Stimulated activated CD4-positive, alpha-beta T cell treated with anti-CD3 and anti-CD28 coated beads, TNF-alpha, amount 100 ng/mL, for 48 hours (primary cell): Measurements from ENCODE around the gene PEX5L.

Experiments
- DNase-seq, 3 donors: peaks; one replicate each; pipeline ENCODE4 v3.0.0-alpha.2; 2020; ENCODE audit warnings: low read depth in 3 of 3

Gene PEX5L

DNA sequence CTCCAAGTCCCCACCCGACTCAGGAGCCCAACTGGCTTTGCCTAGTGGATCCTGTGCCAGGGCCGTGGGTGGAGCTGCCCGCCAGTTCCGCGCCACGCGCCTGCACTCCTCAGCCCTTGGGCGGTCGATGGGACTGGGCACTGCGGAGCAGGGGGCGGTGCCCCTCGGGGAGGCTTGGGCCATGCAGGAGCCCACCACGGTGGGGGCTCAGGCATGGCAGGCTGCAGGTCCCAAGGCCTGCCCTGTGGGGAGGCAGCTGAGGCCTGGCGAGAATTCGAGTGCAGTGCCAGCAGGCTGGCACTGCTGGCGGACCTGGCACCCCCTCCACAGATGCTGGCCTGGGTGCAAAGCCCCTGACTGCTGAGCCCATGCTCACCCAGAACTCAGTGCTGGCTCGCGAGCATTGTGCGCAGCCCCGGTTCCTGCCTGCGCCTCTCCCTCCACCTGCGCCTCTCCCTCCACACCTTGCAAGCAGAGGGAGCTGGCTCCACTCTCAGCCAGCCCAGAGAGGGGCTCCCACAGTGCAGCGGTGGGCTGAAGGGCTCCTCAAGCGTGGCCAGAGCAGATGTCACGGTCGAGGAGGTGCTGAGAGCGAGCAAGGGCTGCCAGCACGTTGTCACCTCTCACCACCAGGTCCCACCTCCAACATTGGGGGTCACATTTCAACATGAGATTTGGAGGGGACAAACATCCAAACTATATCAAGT, 261.2 kb downstream of the PEX5L start:
- no peak for DNase-seq

GRCh38 chr3:179772297-179772696, 264.4 kb downstream of the PEX5L start:
- no peak for DNase-seq

- DNase-seq: no peak
Observed at GRCh38 chr3:179771797-179772196, 264.9 kb downstream of the PEX5L start.

DNA sequence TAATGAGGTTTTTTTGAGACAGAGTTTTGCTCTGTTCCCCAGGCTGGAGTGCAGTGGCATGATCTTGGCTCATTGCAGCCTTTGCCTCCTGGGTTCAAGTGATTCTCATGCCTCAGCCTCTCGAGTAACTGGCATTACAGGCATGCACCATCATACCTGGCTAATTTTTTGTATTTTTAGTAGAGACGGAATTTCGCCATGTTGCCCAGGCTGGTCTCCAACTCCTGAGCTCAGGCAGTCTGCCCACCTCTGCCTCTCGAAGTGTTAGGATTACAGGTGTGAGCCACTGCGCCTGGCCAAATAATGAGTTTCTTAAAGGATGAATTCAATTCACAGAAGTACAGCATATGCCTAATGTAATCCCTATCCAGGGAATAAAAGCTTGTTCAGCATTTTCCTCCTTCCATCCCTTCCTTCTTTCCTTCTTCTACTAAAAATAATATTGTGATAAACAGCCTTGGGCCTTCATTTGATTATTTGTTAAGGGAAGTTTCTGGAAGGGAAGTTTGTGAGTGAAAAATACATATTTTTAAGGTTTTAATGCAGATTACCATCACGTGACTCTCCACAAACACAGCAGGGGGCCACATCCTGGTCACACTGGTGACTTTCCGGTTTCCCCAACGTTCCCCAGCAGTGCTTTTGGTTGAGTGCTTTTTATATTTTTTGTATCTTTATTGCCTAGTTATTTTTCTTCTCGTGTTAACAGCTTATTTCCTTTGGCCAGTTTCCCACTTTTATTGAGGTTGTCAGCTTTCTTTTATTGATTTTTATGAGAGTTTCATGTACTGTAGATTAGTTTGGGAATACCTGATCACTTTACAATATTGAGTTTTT, 267.1 kb downstream of the PEX5L start:
- no peak for DNase-seq

DNA sequence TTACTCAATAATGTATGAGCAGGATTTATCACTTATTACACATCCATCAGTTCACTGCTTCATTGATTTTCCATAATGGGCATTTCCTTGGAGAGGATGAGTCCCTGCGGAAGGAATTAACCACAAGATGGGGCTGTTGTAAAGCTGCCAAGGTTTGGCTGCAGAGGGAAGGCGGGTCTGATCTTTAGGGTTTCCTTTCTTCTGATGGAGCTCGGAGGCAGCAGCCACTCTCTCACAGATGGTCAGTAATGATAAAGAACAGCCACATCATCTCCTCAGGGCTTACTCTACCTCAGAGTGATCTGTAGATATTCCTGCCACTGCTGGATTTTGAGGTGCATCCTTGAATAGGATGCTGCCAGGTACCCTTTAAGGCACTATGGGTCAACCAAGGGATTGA, 268.7 kb downstream of the PEX5L start:
- DNase-seq: no peak

GRCh38 chr3:179766416-179767133, 270.2 kb downstream of the PEX5L start:
- no peak for DNase-seq

- DNase-seq: no peak
Observed at GRCh38 chr3:179765396-179765795, 271.3 kb downstream of the PEX5L start.

GRCh38 chr3:179760944-179761343, 275.8 kb downstream of the PEX5L start:
- DNase-seq: no peak

DNA sequence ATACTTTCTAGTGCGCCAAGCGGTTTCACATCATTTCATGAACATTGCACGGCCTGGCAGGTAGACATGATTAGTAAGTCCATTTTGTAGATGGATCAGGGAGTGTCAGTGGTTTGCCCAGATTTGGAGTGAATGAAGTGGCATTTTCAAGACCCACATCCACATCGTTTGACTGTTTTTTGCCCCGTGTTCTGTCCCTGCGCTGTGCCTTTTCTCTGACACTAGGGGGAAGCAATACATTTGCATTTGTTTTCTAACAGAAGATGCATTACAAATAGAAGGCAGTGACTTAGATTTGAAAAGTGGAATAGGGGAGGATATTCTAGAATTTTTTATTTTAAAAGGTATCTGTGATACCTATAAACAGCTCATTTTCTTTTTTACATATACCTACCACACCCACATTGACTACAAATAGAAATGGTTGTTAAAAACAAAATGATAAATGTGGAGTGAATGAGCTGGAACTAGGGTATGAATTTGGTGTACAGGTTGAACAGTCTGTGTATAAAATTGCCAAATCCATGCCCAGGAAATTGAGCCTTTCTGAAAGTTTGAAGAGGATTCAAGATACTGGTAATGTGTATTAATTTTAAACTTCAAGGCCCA, 285.9 kb downstream of the PEX5L start:
- no peak for DNase-seq

DNA sequence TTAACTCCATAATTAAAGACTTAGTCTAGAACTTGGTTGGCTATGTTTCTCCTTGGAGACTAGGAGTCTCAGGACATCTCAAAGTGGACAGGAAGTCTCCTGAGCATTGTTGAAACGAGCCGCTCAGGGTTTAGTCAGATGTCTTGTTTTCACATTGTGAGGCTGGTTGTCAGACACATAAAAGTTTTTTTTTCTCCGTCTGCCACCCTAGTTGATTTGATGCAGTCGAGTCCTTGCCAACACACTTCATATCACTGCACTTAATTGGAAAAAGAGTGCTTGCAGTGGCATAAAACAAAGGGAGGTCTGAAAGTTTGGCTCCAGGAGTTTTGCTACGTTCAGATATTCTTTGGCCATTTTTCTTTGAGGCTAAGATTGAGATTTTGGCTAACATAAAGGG, 291.0 kb downstream of the PEX5L start:
- no peak for DNase-seq

DNA sequence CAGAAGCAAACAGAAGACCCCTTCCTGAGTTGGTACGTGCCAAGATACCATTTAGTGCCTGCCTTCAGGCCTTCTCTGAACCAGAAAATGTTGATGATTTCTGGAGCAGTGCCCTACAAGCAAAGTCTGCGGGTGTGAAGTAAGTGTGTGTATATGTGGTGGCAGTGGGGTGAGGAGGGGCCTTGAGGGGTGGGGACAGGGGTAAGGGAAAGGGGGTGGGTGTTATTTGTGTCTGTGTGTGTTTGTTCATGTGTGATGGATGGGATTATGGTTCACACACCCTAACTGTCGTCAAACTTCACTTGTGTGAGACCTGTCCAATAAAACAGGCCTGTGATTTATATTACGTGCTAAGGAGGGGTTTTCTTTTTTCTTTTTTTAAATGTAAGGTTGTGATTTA, 291.7 kb downstream of the PEX5L start:
- DNase-seq: no peak
